SK-N-SH treated with all-trans-retinoic acid at 6 μM for 48 hours (cell line): ENCODE results near the gene TGFBI.

Experiments
- ATAC-seq: fragments of 200-7000 bp; cut with Tn5 transposase; 3 replicates; pipeline ENCODE4 v1.9.1; 2020; ENCODE audit warnings: mild to moderate bottlenecking, moderate library complexity
- ARNTL ChIP-seq: fragments of 450-650 bp; formaldehyde crosslinking; IDR thresholded peaks from 2 replicates; pipeline ENCODE4 v1.5.0; 2020; ENCODE audit warnings: low read depth, mild to moderate bottlenecking, moderate library complexity, borderline replicate concordance
- BACH2 ChIP-seq: fragments of 250-450 bp; sonication (Bioruptor Pico); IDR thresholded peaks from 2 replicates; pipeline ENCODE4 v1.9.0; 2021; ENCODE audit warnings: mild to moderate bottlenecking, borderline replicate concordance
- CSDC2 ChIP-seq: fragments of 250-450 bp; sonication (Bioruptor Pico); IDR thresholded peaks from 2 replicates; pipeline ENCODE4 v1.5.0; 2020; ENCODE audit warnings: mild to moderate bottlenecking, moderate library complexity
- ESRRG ChIP-seq: fragments of 250-450 bp; sonication (Bioruptor Pico); IDR thresholded peaks from 2 replicates; pipeline ENCODE4 v1.6.1; 2021; ENCODE audit warnings: mild to moderate bottlenecking
- GLIS3 ChIP-seq: fragments of 250-450 bp; sonication (Bioruptor Pico); IDR thresholded peaks from 2 replicates; pipeline ENCODE4 v1.5.0; 2020; ENCODE audit warnings: mild to moderate bottlenecking, moderate library complexity
- ISL1 ChIP-seq: fragments of 250-450 bp; sonication (Bioruptor Pico); IDR thresholded peaks from 2 replicates; pipeline ENCODE4 v2.1.2; 2022; ENCODE audit warnings: mild to moderate bottlenecking, moderate library complexity
- OSR1 ChIP-seq: fragments of 250-450 bp; sonication (Bioruptor Pico); IDR thresholded peaks from 2 replicates; pipeline ENCODE4 v1.8.0; 2022; ENCODE audit warnings: moderate library complexity, mild to moderate bottlenecking, inconsistent platforms
- PPARA ChIP-seq: fragments of 250-450 bp; sonication (Bioruptor Pico); IDR thresholded peaks from 2 replicates; pipeline ENCODE4 v1.5.0; 2020; ENCODE audit warnings: mild to moderate bottlenecking, borderline replicate concordance
- RARB ChIP-seq: fragments of 250-450 bp; sonication (Bioruptor Pico); IDR thresholded peaks from 2 replicates; pipeline ENCODE4 v1.8.0; 2021; ENCODE audit warnings: mild to moderate bottlenecking, moderate library complexity
- SNAI2 ChIP-seq: fragments of 250-450 bp; sonication (Bioruptor Pico); IDR thresholded peaks from 2 replicates; pipeline ENCODE4 v1.5.0; 2020; ENCODE audit warnings: mild to moderate bottlenecking, moderate library complexity
- TCF4 ChIP-seq: fragments of 250-450 bp; sonication (Bioruptor Pico); IDR thresholded peaks from 2 replicates; pipeline ENCODE4 v1.8.0; 2021; ENCODE audit warnings: mild to moderate bottlenecking, moderate library complexity, borderline replicate concordance
- TOX ChIP-seq: fragments of 250-450 bp; sonication (Bioruptor Pico); IDR thresholded peaks from 2 replicates; pipeline ENCODE4 v1.8.0; 2021; ENCODE audit warnings: mild to moderate bottlenecking, moderate library complexity, borderline replicate concordance
- ZC3H10 ChIP-seq: fragments of 250-450 bp; sonication (Bioruptor Pico); IDR thresholded peaks from 2 replicates; pipeline ENCODE4 v1.5.1; 2021; ENCODE audit warnings: mild to moderate bottlenecking, moderate library complexity
- ZFP3 ChIP-seq: fragments of 250-450 bp; sonication (Bioruptor Pico); IDR thresholded peaks from 2 replicates; pipeline ENCODE4 v1.5.0; 2020; ENCODE audit warnings: mild to moderate bottlenecking, moderate library complexity
- ZFP30 ChIP-seq: fragments of 450-650 bp; formaldehyde crosslinking; IDR thresholded peaks from 2 replicates; pipeline ENCODE4 v1.5.0; 2022; ENCODE audit warnings: mild to moderate bottlenecking, moderate library complexity
- ZNF565 ChIP-seq: fragments of 450-650 bp; formaldehyde crosslinking; conservative IDR thresholded peaks from 2 replicates; pipeline ENCODE4 v1.5.0; 2020; ENCODE audit warnings: low read depth, mild to moderate bottlenecking, moderate library complexity
- ZNF70 ChIP-seq: fragments of 450-650 bp; formaldehyde crosslinking; IDR thresholded peaks from 2 replicates; pipeline ENCODE4 v1.5.0; 2020; ENCODE audit warnings: mild to moderate bottlenecking, moderate library complexity
- ZNF8 ChIP-seq: fragments of 450-650 bp; formaldehyde crosslinking; IDR thresholded peaks from 2 replicates; pipeline ENCODE4 v1.5.0; 2020; ENCODE audit warnings: mild to moderate bottlenecking, moderate library complexity
- TF ChIP-seq, protein P1 (sequence below): fragments of 250-450 bp; sonication (Bioruptor Pico); IDR thresholded peaks from 2 replicates; pipeline ENCODE4 v1.5.1; 2020; ENCODE audit warnings: low read depth, mild to moderate bottlenecking, moderate library complexity
- TF ChIP-seq, protein P2 (sequence below): fragments of 250-450 bp; sonication (Bioruptor Pico); IDR thresholded peaks from 2 replicates; pipeline ENCODE4 v1.5.1; 2021; ENCODE audit warnings: mild to moderate bottlenecking, moderate library complexity
- TF ChIP-seq, protein P3 (sequence below): fragments of 250-450 bp; sonication (Bioruptor Pico); IDR thresholded peaks from 2 replicates; pipeline ENCODE4 v1.8.0; 2020; ENCODE audit warnings: mild to moderate bottlenecking, moderate library complexity, borderline replicate concordance
- TF ChIP-seq, protein P4 (sequence below): fragments of 250-450 bp; sonication (Bioruptor Pico); IDR thresholded peaks from 2 replicates; pipeline ENCODE4 v1.8.0; 2021; ENCODE audit warnings: low read depth, mild to moderate bottlenecking, moderate library complexity, borderline replicate concordance
- TF ChIP-seq, protein P5 (sequence below): fragments of 250-450 bp; sonication (Bioruptor Pico); IDR thresholded peaks from 2 replicates; pipeline ENCODE4 v1.5.0; 2020; ENCODE audit warnings: mild to moderate bottlenecking, moderate library complexity

TGFBI gene

DNA sequence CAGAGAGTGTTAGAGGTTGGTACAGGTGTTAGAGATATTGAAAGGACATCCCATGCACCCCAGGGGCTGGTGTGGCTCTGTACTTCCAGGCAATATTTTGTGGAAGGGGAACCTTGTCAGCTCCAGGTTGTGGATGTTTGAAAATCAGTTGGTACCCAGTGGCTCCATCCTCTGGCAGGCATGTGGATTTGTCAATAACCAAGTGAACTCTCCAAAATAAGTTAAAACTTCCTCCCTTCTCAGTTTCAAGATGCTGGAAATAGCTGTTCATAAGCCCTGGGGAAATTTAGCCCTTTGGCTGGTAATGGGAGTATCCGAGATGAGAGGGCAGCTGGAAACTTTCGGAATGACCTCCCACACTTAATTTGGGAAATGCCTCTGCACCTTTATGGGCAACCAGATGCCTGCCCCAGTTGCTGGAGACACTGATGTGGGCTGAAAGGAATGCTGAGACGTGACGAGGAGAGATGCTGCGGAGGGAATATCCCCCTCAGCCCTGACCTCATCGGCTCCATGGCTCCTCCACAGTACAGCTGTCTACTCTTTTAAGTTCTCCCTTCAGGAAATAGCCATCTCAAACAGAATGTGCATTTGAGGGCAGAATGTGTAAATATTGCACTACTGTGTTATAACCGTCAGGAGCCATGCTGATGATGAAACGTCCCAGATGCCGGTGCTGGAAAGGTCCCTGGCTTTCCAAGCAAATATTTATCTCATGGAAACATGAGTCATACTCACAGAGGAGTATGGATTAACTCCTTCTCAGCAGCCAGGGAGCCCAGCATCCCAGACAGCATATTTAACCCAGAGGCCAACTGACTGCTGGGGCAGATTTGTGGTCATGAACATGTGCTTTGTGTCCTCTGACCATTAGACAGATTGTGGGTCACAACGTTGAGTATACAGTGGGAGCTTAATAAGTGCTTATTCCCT, 29.5 kb downstream of the TGFBI start:
- TF ChIP-seq ESRRG (CRISPR knock-in tag) (no peak), ZFP30 (CRISPR knock-in tag) (no peak), OSR1 (CRISPR knock-in tag) (no peak), SNAI2 (CRISPR knock-in tag) (peak; percentile 29; the same call in 1 of the 2 replicates), GLIS3 (CRISPR knock-in tag) (no peak; the same call in 1 of the 2 replicates), RARB (CRISPR knock-in tag) (no peak), TCF4 (peak; percentile 37; the same call in 1 of the 2 replicates), ISL1 (peak; percentile 59; the same call in 1 of the 2 replicates), ZNF8 (CRISPR knock-in tag) (no peak; the same call in 1 of the 2 replicates), ZC3H10 (CRISPR knock-in tag) (peak; percentile 24; the same call in 1 of the 2 replicates), BACH2 (CRISPR knock-in tag) (no peak), CSDC2 (CRISPR knock-in tag) (peak; percentile 76; the same call in 1 of the 2 replicates), ZFP3 (CRISPR knock-in tag) (no peak), ARNTL (CRISPR knock-in tag) (no peak), ZNF565 (CRISPR knock-in tag) (no peak), TOX (CRISPR knock-in tag) (peak; percentile 74; the same call in 1 of the 2 replicates), PPARA (no peak), ZNF70 (no peak)
- TF ChIP-seq, protein P1, sequence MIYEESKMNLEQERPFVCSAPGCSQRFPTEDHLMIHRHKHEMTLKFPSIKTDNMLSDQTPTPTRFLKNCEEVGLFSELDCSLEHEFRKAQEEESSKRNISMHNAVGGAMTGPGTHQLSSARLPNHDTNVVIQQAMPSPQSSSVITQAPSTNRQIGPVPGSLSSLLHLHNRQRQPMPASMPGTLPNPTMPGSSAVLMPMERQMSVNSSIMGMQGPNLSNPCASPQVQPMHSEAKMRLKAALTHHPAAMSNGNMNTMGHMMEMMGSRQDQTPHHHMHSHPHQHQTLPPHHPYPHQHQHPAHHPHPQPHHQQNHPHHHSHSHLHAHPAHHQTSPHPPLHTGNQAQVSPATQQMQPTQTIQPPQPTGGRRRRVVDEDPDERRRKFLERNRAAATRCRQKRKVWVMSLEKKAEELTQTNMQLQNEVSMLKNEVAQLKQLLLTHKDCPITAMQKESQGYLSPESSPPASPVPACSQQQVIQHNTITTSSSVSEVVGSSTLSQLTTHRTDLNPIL = peak; percentile 84
- TF ChIP-seq, protein P2, sequence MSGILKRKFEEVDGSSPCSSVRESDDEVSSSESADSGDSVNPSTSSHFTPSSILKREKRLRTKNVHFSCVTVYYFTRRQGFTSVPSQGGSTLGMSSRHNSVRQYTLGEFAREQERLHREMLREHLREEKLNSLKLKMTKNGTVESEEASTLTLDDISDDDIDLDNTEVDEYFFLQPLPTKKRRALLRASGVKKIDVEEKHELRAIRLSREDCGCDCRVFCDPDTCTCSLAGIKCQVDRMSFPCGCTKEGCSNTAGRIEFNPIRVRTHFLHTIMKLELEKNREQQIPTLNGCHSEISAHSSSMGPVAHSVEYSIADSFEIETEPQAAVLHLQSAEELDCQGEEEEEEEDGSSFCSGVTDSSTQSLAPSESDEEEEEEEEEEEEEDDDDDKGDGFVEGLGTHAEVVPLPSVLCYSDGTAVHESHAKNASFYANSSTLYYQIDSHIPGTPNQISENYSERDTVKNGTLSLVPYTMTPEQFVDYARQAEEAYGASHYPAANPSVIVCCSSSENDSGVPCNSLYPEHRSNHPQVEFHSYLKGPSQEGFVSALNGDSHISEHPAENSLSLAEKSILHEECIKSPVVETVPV (CRISPR knock-in tag) = no peak; the same call in 1 of the 2 replicates
- TF ChIP-seq, protein P3, sequence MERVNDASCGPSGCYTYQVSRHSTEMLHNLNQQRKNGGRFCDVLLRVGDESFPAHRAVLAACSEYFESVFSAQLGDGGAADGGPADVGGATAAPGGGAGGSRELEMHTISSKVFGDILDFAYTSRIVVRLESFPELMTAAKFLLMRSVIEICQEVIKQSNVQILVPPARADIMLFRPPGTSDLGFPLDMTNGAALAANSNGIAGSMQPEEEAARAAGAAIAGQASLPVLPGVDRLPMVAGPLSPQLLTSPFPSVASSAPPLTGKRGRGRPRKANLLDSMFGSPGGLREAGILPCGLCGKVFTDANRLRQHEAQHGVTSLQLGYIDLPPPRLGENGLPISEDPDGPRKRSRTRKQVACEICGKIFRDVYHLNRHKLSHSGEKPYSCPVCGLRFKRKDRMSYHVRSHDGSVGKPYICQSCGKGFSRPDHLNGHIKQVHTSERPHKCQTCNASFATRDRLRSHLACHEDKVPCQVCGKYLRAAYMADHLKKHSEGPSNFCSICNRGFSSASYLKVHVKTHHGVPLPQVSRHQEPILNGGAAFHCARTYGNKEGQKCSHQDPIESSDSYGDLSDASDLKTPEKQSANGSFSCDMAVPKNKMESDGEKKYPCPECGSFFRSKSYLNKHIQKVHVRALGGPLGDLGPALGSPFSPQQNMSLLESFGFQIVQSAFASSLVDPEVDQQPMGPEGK (CRISPR knock-in tag) = no peak
- TF ChIP-seq, protein P4, sequence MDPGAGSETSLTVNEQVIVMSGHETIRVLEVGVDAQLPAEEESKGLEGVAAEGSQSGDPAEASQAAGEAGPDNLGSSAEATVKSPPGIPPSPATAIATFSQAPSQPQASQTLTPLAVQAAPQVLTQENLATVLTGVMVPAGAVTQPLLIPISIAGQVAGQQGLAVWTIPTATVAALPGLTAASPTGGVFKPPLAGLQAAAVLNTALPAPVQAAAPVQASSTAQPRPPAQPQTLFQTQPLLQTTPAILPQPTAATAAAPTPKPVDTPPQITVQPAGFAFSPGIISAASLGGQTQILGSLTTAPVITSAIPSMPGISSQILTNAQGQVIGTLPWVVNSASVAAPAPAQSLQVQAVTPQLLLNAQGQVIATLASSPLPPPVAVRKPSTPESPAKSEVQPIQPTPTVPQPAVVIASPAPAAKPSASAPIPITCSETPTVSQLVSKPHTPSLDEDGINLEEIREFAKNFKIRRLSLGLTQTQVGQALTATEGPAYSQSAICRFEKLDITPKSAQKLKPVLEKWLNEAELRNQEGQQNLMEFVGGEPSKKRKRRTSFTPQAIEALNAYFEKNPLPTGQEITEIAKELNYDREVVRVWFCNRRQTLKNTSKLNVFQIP (CRISPR knock-in tag) = 0 out of 2 replicates have a peak, but pooled peaks have one; percentile 17
- TF ChIP-seq, protein P5, sequence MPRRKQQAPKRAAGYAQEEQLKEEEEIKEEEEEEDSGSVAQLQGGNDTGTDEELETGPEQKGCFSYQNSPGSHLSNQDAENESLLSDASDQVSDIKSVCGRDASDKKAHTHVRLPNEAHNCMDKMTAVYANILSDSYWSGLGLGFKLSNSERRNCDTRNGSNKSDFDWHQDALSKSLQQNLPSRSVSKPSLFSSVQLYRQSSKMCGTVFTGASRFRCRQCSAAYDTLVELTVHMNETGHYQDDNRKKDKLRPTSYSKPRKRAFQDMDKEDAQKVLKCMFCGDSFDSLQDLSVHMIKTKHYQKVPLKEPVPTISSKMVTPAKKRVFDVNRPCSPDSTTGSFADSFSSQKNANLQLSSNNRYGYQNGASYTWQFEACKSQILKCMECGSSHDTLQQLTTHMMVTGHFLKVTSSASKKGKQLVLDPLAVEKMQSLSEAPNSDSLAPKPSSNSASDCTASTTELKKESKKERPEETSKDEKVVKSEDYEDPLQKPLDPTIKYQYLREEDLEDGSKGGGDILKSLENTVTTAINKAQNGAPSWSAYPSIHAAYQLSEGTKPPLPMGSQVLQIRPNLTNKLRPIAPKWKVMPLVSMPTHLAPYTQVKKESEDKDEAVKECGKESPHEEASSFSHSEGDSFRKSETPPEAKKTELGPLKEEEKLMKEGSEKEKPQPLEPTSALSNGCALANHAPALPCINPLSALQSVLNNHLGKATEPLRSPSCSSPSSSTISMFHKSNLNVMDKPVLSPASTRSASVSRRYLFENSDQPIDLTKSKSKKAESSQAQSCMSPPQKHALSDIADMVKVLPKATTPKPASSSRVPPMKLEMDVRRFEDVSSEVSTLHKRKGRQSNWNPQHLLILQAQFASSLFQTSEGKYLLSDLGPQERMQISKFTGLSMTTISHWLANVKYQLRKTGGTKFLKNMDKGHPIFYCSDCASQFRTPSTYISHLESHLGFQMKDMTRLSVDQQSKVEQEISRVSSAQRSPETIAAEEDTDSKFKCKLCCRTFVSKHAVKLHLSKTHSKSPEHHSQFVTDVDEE = no peak
- TF ChIP-seq, all 23 proteins: peak for 8
- ATAC-seq = peak; percentile 64

DNA sequence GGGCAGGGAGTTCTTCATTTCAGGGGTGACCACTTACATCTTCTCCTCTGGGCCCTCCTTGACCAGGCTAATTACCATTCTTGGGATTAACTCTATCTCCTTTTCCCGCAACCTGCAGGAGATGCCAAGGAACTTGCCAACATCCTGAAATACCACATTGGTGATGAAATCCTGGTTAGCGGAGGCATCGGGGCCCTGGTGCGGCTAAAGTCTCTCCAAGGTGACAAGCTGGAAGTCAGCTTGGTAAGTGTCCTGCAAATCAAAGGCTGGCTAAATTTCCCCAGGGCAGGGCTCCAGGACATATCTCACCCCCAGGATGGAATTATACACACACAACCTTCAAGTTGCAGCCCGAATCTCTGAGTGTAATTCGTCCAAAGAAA, 30.2 kb downstream of the TGFBI start:
- TF ChIP-seq BACH2 (CRISPR knock-in tag) = no peak
- TF ChIP-seq ZFP3 (CRISPR knock-in tag) = 0 out of 2 replicates have a peak, but pooled peaks have one; percentile 4
- ATAC-seq = no peak
